ENCODE measurements around the gene BLOC1S6. TPM values are rescaled to one million over a fixed set of nuclear protein-coding genes. Genes with fewer than 3 reads are reported as not detected.

The BLOC1S6 gene
- total RNA-seq, 2 experiments from 2014 or later: 68.5 TPM

- POLR2A ChIA-PET: no interaction called here
- H3K4me3 Mint-ChIP-seq: no peak overlapping the region
- H3K27ac Mint-ChIP-seq: no peak overlapping the region
- no peak for ATAC-seq (ENCODE audit: poor library complexity)
- peaks cover 0 to 8% of the 10 kb centered on the region in 2 experiments for H3K27me3 ChIP-seq (ENCODE audit: control insufficient read depth in 1 of 2, insufficient read depth in 2 of 2, low read length in 2 of 2)
- peaks cover 50% of the 10 kb centered on the region for H3K27me3 Mint-ChIP-seq
- H3K36me3 Mint-ChIP-seq (ENCODE audit: low read depth): no peaks in the 10 kb centered on the region
- H3K9me3 ChIP-seq (ENCODE audit: control insufficient read depth in 1 of 2, insufficient read depth in 1 of 2, low read length in 2 of 2): no peaks in the 10 kb centered on the region
- no peak for DNase-seq
- TF ChIP-seq, protein P1, sequence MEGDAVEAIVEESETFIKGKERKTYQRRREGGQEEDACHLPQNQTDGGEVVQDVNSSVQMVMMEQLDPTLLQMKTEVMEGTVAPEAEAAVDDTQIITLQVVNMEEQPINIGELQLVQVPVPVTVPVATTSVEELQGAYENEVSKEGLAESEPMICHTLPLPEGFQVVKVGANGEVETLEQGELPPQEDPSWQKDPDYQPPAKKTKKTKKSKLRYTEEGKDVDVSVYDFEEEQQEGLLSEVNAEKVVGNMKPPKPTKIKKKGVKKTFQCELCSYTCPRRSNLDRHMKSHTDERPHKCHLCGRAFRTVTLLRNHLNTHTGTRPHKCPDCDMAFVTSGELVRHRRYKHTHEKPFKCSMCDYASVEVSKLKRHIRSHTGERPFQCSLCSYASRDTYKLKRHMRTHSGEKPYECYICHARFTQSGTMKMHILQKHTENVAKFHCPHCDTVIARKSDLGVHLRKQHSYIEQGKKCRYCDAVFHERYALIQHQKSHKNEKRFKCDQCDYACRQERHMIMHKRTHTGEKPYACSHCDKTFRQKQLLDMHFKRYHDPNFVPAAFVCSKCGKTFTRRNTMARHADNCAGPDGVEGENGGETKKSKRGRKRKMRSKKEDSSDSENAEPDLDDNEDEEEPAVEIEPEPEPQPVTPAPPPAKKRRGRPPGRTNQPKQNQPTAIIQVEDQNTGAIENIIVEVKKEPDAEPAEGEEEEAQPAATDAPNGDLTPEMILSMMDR (IDR thresholded peaks at IDR 0.05): no peak
- no peak overlapping the region for H3K27ac ChIP-seq (ENCODE audit: low read depth in 1 of 2, low read length in 2 of 2)
- CTCF ChIA-PET: no interaction called here
- intact Hi-C loops (cut with DNase I, micrococcal nuclease): no loop called here
- no peaks in the 10 kb centered on the region for H3K9me3 Mint-ChIP-seq
- no peaks in the 10 kb centered on the region for H3K4me1 Mint-ChIP-seq (ENCODE audit: low read depth)
- H3K4me1 ChIP-seq (ENCODE audit: insufficient read depth, low read length): no peaks in the 10 kb centered on the region
- no peaks in the 10 kb centered on the region for H3K36me3 ChIP-seq (ENCODE audit: insufficient read depth, low read length)
- no peak overlapping the region for H3K4me3 ChIP-seq (ENCODE audit: low read length)
Observed at GRCh38 chr15:45551676-45552075, 35.5 kb upstream of the BLOC1S6 start.

DNA sequence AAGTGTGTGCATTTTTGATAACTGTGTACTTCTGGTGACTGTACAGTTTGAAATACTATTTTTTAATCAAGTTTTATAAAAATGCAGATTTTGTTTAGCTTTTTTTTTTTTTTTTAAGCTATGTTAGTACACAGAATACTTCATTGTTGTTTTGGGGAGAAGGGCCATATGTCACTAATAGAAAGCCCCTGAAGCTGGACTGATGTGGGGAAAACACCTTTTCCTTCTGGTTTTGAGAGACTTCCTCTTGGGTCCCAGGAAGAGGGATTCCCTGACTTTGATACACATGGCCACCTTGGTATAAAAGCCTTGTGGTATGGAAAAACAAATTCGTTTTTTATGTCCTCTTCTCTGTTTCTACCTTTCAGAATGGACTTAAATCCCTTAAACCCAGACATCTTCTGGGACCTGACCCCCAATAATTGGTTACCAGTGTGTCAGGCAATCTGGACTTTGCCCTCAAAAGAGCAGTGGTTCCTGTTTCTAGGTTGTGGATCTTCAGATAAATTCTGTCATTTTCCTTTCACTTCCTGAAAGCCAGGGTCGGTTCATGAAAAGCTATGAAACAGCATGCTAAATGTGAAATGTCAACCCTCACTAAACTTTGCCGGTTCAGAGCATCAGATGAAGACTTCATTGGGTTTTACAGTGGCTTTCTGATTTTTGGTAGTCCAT, 31.1 kb upstream of the BLOC1S6 start:
- no peak overlapping the region for H3K27ac ChIP-seq (ENCODE audit: low read depth in 1 of 2, low read length in 2 of 2)
- TF ChIP-seq, protein P1 (IDR thresholded peaks at IDR 0.05): no peak
- no peak overlapping the region for H3K4me3 ChIP-seq (ENCODE audit: low read length)
- no peak overlapping the region for H3K27ac Mint-ChIP-seq
- no peaks in the 10 kb centered on the region for H3K4me1 ChIP-seq (ENCODE audit: insufficient read depth, low read length)
- ChIA-PET CTCF (no interaction called here), POLR2A (no interaction called here)
- H3K27me3 ChIP-seq (ENCODE audit: control insufficient read depth in 1 of 2, insufficient read depth in 2 of 2, low read length in 2 of 2): peaks cover 8 to 10% of the 10 kb centered on the region in 2 experiments
- H3K36me3 ChIP-seq (ENCODE audit: insufficient read depth, low read length): no peaks in the 10 kb centered on the region
- no peak overlapping the region for H3K4me3 Mint-ChIP-seq
- intact Hi-C loops (cut with DNase I, micrococcal nuclease): no loop called here
- H3K9me3 Mint-ChIP-seq: no peaks in the 10 kb centered on the region
- ATAC-seq (ENCODE audit: poor library complexity): no peak
- no peaks in the 10 kb centered on the region for H3K36me3 Mint-ChIP-seq (ENCODE audit: low read depth)
- peaks cover 52% of the 10 kb centered on the region for H3K27me3 Mint-ChIP-seq
- H3K4me1 Mint-ChIP-seq (ENCODE audit: low read depth): no peaks in the 10 kb centered on the region
- DNase-seq: peak in 1 of 14 experiments; percentile 17
- H3K9me3 ChIP-seq (ENCODE audit: control insufficient read depth in 1 of 2, insufficient read depth in 1 of 2, low read length in 2 of 2): no peaks in the 10 kb centered on the region

- no peak overlapping the region for H3K27ac ChIP-seq (ENCODE audit: low read depth in 1 of 2, low read length in 2 of 2)
- Mint-ChIP-seq H3K27ac (no peak overlapping the region), H3K9me3 (no peaks in the 10 kb centered on the region), H3K4me3 (no peak overlapping the region), H3K4me1 (ENCODE audit: low read depth) (no peaks in the 10 kb centered on the region), H3K27me3 (peaks cover 37% of the 10 kb centered on the region), H3K36me3 (ENCODE audit: low read depth) (no peaks in the 10 kb centered on the region)
- no peaks in the 10 kb centered on the region for H3K27me3 ChIP-seq (ENCODE audit: control insufficient read depth in 1 of 2, insufficient read depth in 2 of 2, low read length in 2 of 2)
- intact Hi-C loops (cut with DNase I, micrococcal nuclease): no loop called here
- TF ChIP-seq, protein P1 (IDR thresholded peaks at IDR 0.05): no peak
- ChIA-PET CTCF (no interaction called here), POLR2A (no interaction called here)
- H3K36me3 ChIP-seq (ENCODE audit: insufficient read depth, low read length): no peaks in the 10 kb centered on the region
- ATAC-seq (ENCODE audit: poor library complexity) (no peak), DNase-seq (peak in 1 of 14 experiments; percentile 9)
- H3K4me1 ChIP-seq (ENCODE audit: insufficient read depth, low read length): no peaks in the 10 kb centered on the region
- H3K9me3 ChIP-seq (ENCODE audit: control insufficient read depth in 1 of 2, insufficient read depth in 1 of 2, low read length in 2 of 2): peaks cover 0 to 4% of the 10 kb centered on the region in 2 experiments
- H3K4me3 ChIP-seq (ENCODE audit: low read length): no peak overlapping the region
Observed at GRCh38 chr15:45572617-45573016, 14.6 kb upstream of the BLOC1S6 start.
